ENCODE measurements around the gene CENPB. TPM values are rescaled to one million over a fixed set of nuclear protein-coding genes. Genes with fewer than 3 reads are reported as not detected.

Gene CENPB
- total RNA-seq, 1 donor from 2014 or later = 76.2 TPM

GRCh38 chr20:3755269-3755668 lies 31.3 kb downstream of the CENPB start:
- peaks cover 12% of the 10 kb centered on the region for H3K36me3 ChIP-seq
- intact Hi-C loops (cut with DNase I) = no loop called here
- H3K27ac ChIP-seq = no peak overlapping the region
- no peak for DNase-seq
- H3K4me1 ChIP-seq = peaks cover 29% of the 10 kb centered on the region
- H3K27me3 ChIP-seq (ENCODE audit: low read depth) = peaks cover 2% of the 10 kb centered on the region
- H3K4me3 ChIP-seq = no peak overlapping the region
- H3K9me3 ChIP-seq = no peaks in the 10 kb centered on the region
- no peak for TF ChIP-seq CTCF (IDR thresholded peaks at IDR 0.05)
- no peak for ATAC-seq

GRCh38 chr20:3754276-3754630 lies 32.3 kb downstream of the CENPB start:
- peaks cover 19% of the 10 kb centered on the region for H3K36me3 ChIP-seq
- no peak overlapping the region for H3K27ac ChIP-seq
- no peak for ATAC-seq
- TF ChIP-seq CTCF (IDR thresholded peaks at IDR 0.05) = no peak
- no peaks in the 10 kb centered on the region for H3K9me3 ChIP-seq
- H3K4me1 ChIP-seq = peaks cover 29% of the 10 kb centered on the region
- intact Hi-C loops (cut with DNase I) = no loop called here
- H3K27me3 ChIP-seq (ENCODE audit: low read depth) = peaks cover 5% of the 10 kb centered on the region
- DNase-seq = no peak
- H3K4me3 ChIP-seq = no peak overlapping the region

- peaks cover 19% of the 10 kb centered on the region for H3K36me3 ChIP-seq
- intact Hi-C loops (cut with DNase I) = no loop called here
- no peak overlapping the region for H3K27ac ChIP-seq
- H3K9me3 ChIP-seq = no peaks in the 10 kb centered on the region
- DNase-seq (peak; percentile 62), ATAC-seq (peak in 1 of 2 donors; percentile 1)
- TF ChIP-seq CTCF (IDR thresholded peaks at IDR 0.05) = no peak
- H3K4me1 ChIP-seq = peaks cover 29% of the 10 kb centered on the region
- H3K4me3 ChIP-seq = no peak overlapping the region
- peaks cover 5% of the 10 kb centered on the region for H3K27me3 ChIP-seq (ENCODE audit: low read depth)
Measured at GRCh38 chr20:3753501-3754275, 32.9 kb downstream of the CENPB start.

GRCh38 chr20:3753098-3753497 lies 33.4 kb downstream of the CENPB start:
- ATAC-seq = peak; percentile 74 to 79
- H3K4me3 ChIP-seq = no peak overlapping the region
- peaks cover 5% of the 10 kb centered on the region for H3K27me3 ChIP-seq (ENCODE audit: low read depth)
- peaks cover 19% of the 10 kb centered on the region for H3K36me3 ChIP-seq
- peak; percentile 81 for TF ChIP-seq CTCF (IDR thresholded peaks at IDR 0.05)
- no peaks in the 10 kb centered on the region for H3K9me3 ChIP-seq
- no peak for DNase-seq
- no peak overlapping the region for H3K27ac ChIP-seq
- peaks cover 29% of the 10 kb centered on the region for H3K4me1 ChIP-seq
- intact Hi-C loops (cut with DNase I) = no loop called here

GRCh38 chr20:3752386-3752759 lies 34.2 kb downstream of the CENPB start:
- intact Hi-C loops (cut with DNase I) = no loop called here
- Histone ChIP-seq H3K4me3 (peak overlapping the region; percentile 48), H3K9me3 (no peaks in the 10 kb centered on the region), H3K36me3 (peaks cover 21% of the 10 kb centered on the region), H3K27me3 (ENCODE audit: low read depth) (peaks cover 5% of the 10 kb centered on the region), H3K27ac (no peak overlapping the region), H3K4me1 (peaks cover 29% of the 10 kb centered on the region)
- ATAC-seq (no peak), DNase-seq (no peak)
- no peak for TF ChIP-seq CTCF (IDR thresholded peaks at IDR 0.05)

Data from lower lobe of right lung (tissue), 2 donors.